ENCODE measurements around the gene CYP27B1. TPM values are rescaled to one million over a fixed set of nuclear protein-coding genes. Genes with fewer than 3 reads are reported as not detected.

The CYP27B1 gene
- polyA plus RNA-seq, 1 experiment = 0.91 TPM

DNA sequence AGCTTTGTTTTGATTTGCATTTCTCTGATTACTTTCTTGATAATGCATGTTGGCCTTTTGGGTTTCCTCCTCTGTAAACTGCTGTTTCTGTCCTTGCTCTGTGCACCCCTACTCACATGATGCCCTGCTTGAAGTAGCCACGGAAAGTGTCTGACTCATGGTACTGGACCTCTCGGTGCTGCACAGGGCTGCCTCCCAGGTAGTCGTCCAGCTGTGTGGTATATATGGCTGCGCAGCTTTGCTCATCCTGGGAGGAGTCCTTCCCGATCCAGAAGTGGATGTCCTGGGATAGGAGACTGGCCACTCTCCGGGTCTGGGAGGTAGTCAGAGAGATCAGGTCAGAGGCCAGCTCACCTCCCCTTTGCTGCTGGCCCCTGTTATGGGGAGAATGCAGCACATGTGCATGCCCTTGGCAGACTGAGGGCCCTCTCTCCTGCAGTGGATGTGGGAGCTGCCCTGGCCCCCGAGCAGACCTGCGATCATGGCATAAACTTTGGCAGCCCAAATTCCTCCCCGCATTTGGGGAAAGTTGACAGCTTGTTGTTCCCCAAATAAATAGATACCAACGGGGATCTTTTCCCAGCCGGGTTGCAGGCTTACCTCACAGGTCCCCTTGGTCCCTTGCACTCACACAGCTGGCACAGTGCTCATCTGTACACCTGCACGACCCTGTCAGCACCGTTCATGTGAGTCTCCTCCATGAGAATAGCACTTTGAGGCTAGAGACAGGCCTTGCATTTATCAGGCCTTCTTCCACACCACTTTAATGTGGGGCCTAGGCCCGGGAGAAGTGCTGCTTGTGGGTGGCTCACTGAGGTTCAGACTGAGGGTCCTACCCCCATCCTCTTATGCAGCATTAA lies 46.5 kb upstream of the CYP27B1 start:
- CTCF ChIA-PET = interaction anchor here (1.4 to 8.5 kb wide), 3 partner anchors 11 to 83 kb away, joined by 4 to 56 read pairs (median 8); no protein-coding TSS in a partner anchor
- Histone ChIP-seq H3K4me3 (ENCODE audit: low read depth, low read length) (no peak overlapping the region), H3K27me3 (ENCODE audit: control insufficient read depth, insufficient read depth, low read length) (no peaks in the 10 kb centered on the region), H3K36me3 (ENCODE audit: control insufficient read depth, insufficient read depth, low read length) (peaks cover 17% of the 10 kb centered on the region)
- TF ChIP-seq, protein P1, sequence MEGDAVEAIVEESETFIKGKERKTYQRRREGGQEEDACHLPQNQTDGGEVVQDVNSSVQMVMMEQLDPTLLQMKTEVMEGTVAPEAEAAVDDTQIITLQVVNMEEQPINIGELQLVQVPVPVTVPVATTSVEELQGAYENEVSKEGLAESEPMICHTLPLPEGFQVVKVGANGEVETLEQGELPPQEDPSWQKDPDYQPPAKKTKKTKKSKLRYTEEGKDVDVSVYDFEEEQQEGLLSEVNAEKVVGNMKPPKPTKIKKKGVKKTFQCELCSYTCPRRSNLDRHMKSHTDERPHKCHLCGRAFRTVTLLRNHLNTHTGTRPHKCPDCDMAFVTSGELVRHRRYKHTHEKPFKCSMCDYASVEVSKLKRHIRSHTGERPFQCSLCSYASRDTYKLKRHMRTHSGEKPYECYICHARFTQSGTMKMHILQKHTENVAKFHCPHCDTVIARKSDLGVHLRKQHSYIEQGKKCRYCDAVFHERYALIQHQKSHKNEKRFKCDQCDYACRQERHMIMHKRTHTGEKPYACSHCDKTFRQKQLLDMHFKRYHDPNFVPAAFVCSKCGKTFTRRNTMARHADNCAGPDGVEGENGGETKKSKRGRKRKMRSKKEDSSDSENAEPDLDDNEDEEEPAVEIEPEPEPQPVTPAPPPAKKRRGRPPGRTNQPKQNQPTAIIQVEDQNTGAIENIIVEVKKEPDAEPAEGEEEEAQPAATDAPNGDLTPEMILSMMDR (IDR thresholded peaks at IDR 0.05; ENCODE audit: insufficient read depth, low read depth, low read length) = no peak
- no peak for DNase-seq (ENCODE audit: low read depth)
- POLR2A ChIA-PET = no interaction called here

DNA sequence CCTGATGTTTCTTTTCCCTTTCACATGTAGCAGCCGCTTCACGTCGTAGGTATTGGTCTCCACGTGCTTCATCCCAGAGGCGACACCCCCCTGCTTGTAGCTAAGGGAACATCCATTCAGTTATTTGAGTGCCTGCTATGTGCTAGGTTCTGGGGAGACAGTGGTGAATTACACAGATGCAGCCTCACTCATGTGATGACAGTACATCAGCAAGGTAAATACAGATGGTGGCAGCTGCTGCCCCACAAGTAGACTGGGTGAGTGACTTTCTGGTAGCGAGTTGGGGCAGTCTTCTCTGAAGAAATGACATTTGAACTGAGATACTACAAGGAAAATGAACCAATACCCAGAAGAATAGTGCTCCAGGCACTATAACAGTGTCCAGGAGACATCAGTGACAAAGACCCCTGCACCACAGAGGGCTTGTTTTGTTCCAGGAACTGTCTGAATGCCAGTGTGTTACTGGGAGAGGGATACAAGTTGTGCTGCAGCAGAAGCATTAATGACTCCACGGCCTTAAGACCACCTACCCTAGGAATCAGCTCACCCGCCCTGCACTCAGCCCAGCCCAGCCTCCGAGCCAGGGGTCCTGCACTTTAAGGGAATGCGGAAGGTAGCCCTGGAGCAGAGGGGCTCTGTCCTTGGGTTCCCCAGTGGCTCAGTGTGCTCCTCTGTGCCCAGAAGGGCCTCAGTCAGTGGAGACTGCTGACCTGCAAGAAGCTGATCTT lies 44.3 kb upstream of the CYP27B1 start:
- POLR2A ChIA-PET = no interaction called here
- Histone ChIP-seq H3K27me3 (ENCODE audit: control insufficient read depth, insufficient read depth, low read length) (no peaks in the 10 kb centered on the region), H3K36me3 (ENCODE audit: control insufficient read depth, insufficient read depth, low read length) (peaks cover 25% of the 10 kb centered on the region), H3K4me3 (ENCODE audit: low read depth, low read length) (no peak overlapping the region)
- TF ChIP-seq, protein P1 (IDR thresholded peaks at IDR 0.05; ENCODE audit: insufficient read depth, low read depth, low read length) = no peak
- no peak for DNase-seq (ENCODE audit: low read depth)
- CTCF ChIA-PET = interaction anchor here (1.2 to 8.5 kb wide), 3 partner anchors 9 to 85 kb away, joined by 4 to 56 read pairs (median 4); no protein-coding TSS in a partner anchor

DNA sequence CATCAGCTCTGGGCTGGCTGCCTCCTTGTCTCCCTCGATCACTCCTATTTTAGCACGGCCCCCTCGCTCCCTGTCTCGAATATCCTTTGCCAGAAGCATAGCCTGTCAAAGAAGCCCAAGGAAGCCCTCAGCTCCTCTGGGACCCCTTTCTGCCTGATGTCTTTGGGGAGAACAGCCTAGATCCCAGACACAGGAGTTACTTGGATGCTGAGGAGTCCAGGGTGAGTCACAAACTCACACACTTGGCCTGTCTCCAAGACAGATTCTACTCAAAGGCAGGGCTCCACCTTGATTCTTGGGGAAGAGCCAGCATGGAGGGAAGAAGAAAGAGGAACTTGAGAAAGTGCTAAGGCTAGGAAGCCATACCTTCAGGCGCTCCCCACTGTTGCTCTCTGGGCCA lies 43.6 kb upstream of the CYP27B1 start:
- Histone ChIP-seq H3K36me3 (ENCODE audit: control insufficient read depth, insufficient read depth, low read length) (peaks cover 26% of the 10 kb centered on the region), H3K4me3 (ENCODE audit: low read depth, low read length) (no peak overlapping the region), H3K27me3 (ENCODE audit: control insufficient read depth, insufficient read depth, low read length) (no peaks in the 10 kb centered on the region)
- POLR2A ChIA-PET = no interaction called here
- no peak for DNase-seq (ENCODE audit: low read depth)
- CTCF ChIA-PET = interaction anchor here (0.6 to 1.3 kb wide), 4 partner anchors 8 to 91 kb away, joined by 3 read pairs; partner anchors contain the start of gene AVIL
- TF ChIP-seq, protein P1 (IDR thresholded peaks at IDR 0.05; ENCODE audit: insufficient read depth, low read depth, low read length) = no peak

DNA sequence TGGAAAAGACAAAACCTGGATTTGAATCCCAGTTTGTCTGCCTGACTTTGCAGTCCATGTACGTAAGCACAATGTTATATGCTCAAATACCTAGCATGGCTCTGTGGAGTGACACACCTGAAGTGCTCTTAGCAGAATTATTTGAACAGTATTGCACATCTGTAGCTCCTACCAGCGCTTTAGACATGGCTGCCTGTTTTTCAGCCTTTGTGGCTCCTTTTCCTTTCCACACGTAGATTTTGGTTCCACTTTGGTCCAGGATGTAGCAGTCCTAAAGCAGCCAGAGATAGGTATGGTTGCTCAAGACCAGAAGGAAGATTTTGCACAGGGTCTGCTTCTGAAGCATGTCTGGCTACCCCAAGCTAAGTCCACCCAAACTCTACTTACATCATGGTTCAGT lies 42.5 kb upstream of the CYP27B1 start:
- ChIA-PET CTCF (interaction anchor here (0.8 to 1.3 kb wide), 4 partner anchors 9 to 96 kb away, joined by 3 read pairs; partner anchors contain the start of gene AVIL), POLR2A (no interaction called here)
- Histone ChIP-seq H3K4me3 (ENCODE audit: low read depth, low read length) (no peak overlapping the region), H3K27me3 (ENCODE audit: control insufficient read depth, insufficient read depth, low read length) (no peaks in the 10 kb centered on the region), H3K36me3 (ENCODE audit: control insufficient read depth, insufficient read depth, low read length) (peaks cover 25% of the 10 kb centered on the region)
- DNase-seq (ENCODE audit: low read depth) = no peak
- TF ChIP-seq, protein P1 (IDR thresholded peaks at IDR 0.05; ENCODE audit: insufficient read depth, low read depth, low read length) = no peak

DNA sequence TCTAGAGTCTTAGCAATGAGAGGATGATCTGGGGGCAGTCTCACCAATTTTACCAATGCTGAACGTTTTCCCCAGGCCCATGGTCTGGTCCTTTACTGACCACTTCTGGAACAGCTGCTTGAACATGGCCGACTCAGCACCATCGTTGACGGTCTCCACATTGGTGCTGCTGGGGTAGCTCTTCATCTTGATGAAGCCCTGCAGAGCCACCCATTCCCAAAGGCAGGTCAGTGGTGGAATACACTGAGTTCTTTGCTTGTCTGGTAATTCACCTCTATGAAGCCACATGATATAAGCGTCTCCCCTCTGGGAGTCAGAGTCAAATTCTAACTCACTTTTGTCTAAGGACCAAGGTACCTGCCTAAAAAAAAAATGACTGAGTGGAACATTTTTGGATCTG lies 41.5 kb upstream of the CYP27B1 start:
- TF ChIP-seq, protein P1 (IDR thresholded peaks at IDR 0.05; ENCODE audit: insufficient read depth, low read depth, low read length) = no peak
- CTCF ChIA-PET = interaction anchor here (0.7 to 1.3 kb wide), 2 partner anchors 25 to 98 kb away, joined by 3 read pairs; no protein-coding TSS in a partner anchor
- Histone ChIP-seq H3K4me3 (ENCODE audit: low read depth, low read length) (no peak overlapping the region), H3K36me3 (ENCODE audit: control insufficient read depth, insufficient read depth, low read length) (peaks cover 23% of the 10 kb centered on the region), H3K27me3 (ENCODE audit: control insufficient read depth, insufficient read depth, low read length) (no peaks in the 10 kb centered on the region)
- POLR2A ChIA-PET = no interaction called here
- DNase-seq (ENCODE audit: low read depth) = no peak
